ENCODE results near the gene AUNIP. TPM values are rescaled to one million over a fixed set of nuclear protein-coding genes. Genes with fewer than 3 reads are reported as not detected.

Gene AUNIP
- total and polyA plus RNA-seq, 2 experiments from 2014 or later: 20.9 to 21.9 TPM

DNA sequence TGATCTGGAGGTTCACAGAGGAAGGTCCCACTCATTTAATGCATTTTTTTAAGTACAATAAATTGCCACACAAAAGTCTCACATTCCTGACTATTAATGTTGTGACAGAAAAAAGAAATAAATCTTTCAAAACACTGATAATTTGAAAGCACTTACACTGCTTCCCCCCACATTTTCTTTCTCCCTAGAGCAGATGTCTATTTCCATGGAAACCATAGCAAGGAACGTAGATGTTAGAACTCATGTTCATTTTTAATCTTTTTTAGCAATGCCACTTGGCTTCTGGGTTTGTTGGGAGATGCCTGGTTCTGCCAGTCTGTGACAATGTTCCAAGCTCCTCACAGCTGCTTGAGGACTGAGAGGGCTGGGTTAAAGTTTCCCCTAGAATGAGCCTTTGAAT, 48.9 kb upstream of the AUNIP start:
- Histone ChIP-seq H2AFZ (peak overlapping the region; percentile 91), H3K79me2 (replicated peaks; ENCODE audit: insufficient read depth) (peaks cover 22% of the 10 kb centered on the region), H3K9me2 (ENCODE audit: insufficient read depth) (no peaks in the 10 kb centered on the region), H3F3A (replicated peaks; ENCODE audit: low read depth) (peaks cover 4% of the 10 kb centered on the region), H3K27me3 (ENCODE audit: insufficient read depth) (no peaks in the 10 kb centered on the region), H3K36me3 (ENCODE audit: insufficient read depth) (peaks cover 8% of the 10 kb centered on the region; the same call in 1 of the 2 replicates), H4K20me1 (replicated peaks; ENCODE audit: insufficient read depth) (peaks cover 13% of the 10 kb centered on the region), H3K27ac (ENCODE audit: low read depth) (no peak overlapping the region), H3K4me1 (ENCODE audit: insufficient read depth) (peaks cover 22% of the 10 kb centered on the region), H3K4me2 (no peak overlapping the region), H3K4me3 (no peak overlapping the region)
- Mint-ChIP-seq H3K4me3 (no peak overlapping the region), H3K9me3 (no peaks in the 10 kb centered on the region), H3K4me1 (peaks cover 24% of the 10 kb centered on the region), H3K27me3 (ENCODE audit: insufficient read depth, low read depth, poor library complexity) (peaks cover 9% of the 10 kb centered on the region), H3K27ac (no peak overlapping the region), H3K36me3 (ENCODE audit: low read depth) (peaks cover 20% of the 10 kb centered on the region)
- TF ChIP-seq, protein P1, sequence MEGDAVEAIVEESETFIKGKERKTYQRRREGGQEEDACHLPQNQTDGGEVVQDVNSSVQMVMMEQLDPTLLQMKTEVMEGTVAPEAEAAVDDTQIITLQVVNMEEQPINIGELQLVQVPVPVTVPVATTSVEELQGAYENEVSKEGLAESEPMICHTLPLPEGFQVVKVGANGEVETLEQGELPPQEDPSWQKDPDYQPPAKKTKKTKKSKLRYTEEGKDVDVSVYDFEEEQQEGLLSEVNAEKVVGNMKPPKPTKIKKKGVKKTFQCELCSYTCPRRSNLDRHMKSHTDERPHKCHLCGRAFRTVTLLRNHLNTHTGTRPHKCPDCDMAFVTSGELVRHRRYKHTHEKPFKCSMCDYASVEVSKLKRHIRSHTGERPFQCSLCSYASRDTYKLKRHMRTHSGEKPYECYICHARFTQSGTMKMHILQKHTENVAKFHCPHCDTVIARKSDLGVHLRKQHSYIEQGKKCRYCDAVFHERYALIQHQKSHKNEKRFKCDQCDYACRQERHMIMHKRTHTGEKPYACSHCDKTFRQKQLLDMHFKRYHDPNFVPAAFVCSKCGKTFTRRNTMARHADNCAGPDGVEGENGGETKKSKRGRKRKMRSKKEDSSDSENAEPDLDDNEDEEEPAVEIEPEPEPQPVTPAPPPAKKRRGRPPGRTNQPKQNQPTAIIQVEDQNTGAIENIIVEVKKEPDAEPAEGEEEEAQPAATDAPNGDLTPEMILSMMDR (conservative IDR thresholded peaks at IDR 0.05; ENCODE audit: low read depth in 2 of 2): no peak
- TF ChIP-seq EZH2phosphoT487 (IDR thresholded peaks at IDR 0.05; ENCODE audit: unreplicated experiment): no peak
- TF ChIP-seq, protein P2, sequence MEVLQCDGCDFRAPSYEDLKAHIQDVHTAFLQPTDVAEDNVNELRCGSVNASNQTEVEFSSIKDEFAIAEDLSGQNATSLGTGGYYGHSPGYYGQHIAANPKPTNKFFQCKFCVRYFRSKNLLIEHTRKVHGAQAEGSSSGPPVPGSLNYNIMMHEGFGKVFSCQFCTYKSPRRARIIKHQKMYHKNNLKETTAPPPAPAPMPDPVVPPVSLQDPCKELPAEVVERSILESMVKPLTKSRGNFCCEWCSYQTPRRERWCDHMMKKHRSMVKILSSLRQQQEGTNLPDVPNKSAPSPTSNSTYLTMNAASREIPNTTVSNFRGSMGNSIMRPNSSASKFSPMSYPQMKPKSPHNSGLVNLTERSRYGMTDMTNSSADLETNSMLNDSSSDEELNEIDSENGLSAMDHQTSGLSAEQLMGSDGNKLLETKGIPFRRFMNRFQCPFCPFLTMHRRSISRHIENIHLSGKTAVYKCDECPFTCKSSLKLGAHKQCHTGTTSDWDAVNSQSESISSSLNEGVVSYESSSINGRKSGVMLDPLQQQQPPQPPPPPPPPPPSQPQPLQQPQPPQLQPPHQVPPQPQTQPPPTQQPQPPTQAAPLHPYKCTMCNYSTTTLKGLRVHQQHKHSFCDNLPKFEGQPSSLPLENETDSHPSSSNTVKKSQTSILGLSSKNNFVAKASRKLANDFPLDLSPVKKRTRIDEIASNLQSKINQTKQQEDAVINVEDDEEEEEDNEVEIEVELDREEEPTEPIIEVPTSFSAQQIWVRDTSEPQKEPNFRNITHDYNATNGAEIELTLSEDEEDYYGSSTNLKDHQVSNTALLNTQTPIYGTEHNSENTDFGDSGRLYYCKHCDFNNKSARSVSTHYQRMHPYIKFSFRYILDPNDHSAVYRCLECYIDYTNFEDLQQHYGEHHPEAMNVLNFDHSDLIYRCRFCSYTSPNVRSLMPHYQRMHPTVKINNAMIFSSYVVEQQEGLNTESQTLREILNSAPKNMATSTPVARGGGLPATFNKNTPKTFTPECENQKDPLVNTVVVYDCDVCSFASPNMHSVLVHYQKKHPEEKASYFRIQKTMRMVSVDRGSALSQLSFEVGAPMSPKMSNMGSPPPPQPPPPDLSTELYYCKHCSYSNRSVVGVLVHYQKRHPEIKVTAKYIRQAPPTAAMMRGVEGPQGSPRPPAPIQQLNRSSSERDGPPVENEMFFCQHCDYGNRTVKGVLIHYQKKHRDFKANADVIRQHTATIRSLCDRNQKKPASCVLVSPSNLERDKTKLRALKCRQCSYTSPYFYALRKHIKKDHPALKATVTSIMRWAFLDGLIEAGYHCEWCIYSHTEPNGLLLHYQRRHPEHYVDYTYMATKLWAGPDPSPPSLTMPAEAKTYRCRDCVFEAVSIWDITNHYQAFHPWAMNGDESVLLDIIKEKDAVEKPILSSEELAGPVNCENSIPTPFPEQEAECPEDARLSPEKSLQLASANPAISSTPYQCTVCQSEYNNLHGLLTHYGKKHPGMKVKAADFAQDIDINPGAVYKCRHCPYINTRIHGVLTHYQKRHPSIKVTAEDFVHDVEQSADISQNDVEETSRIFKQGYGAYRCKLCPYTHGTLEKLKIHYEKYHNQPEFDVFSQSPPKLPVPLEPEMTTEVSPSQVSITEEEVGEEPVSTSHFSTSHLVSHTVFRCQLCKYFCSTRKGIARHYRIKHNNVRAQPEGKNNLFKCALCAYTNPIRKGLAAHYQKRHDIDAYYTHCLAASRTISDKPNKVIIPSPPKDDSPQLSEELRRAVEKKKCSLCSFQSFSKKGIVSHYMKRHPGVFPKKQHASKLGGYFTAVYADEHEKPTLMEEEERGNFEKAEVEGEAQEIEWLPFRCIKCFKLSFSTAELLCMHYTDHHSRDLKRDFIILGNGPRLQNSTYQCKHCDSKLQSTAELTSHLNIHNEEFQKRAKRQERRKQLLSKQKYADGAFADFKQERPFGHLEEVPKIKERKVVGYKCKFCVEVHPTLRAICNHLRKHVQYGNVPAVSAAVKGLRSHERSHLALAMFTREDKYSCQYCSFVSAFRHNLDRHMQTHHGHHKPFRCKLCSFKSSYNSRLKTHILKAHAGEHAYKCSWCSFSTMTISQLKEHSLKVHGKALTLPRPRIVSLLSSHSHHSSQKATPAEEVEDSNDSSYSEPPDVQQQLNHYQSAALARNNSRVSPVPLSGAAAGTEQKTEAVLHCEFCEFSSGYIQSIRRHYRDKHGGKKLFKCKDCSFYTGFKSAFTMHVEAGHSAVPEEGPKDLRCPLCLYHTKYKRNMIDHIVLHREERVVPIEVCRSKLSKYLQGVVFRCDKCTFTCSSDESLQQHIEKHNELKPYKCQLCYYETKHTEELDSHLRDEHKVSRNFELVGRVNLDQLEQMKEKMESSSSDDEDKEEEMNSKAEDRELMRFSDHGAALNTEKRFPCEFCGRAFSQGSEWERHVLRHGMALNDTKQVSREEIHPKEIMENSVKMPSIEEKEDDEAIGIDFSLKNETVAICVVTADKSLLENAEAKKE (CRISPR knock-in tag; IDR thresholded peaks at IDR 0.05): no peak
- TF ChIP-seq STAT1 (IDR thresholded peaks at IDR 0.05; ENCODE audit: unreplicated experiment): no peak
- TF ChIP-seq ZNF331 (CRISPR knock-in tag; IDR thresholded peaks at IDR 0.05; ENCODE audit: low read depth): no peak
- TF ChIP-seq POLR2AphosphoS5 (IDR thresholded peaks at IDR 0.05; ENCODE audit: low read depth): no peak
- no peak for TF ChIP-seq CREB1 (CRISPR knock-in tag; IDR thresholded peaks at IDR 0.05; ENCODE audit: low read depth)
- TF ChIP-seq JUNB (IDR thresholded peaks at IDR 0.05; ENCODE audit: unreplicated experiment): no peak
- TF ChIP-seq NANOG (IDR thresholded peaks at IDR 0.05; ENCODE audit: borderline replicate concordance): no peak
- no peak for TF ChIP-seq EZH2 (IDR thresholded peaks at IDR 0.05; ENCODE audit: low read depth, unreplicated experiment)
- TF ChIP-seq, protein P3, sequence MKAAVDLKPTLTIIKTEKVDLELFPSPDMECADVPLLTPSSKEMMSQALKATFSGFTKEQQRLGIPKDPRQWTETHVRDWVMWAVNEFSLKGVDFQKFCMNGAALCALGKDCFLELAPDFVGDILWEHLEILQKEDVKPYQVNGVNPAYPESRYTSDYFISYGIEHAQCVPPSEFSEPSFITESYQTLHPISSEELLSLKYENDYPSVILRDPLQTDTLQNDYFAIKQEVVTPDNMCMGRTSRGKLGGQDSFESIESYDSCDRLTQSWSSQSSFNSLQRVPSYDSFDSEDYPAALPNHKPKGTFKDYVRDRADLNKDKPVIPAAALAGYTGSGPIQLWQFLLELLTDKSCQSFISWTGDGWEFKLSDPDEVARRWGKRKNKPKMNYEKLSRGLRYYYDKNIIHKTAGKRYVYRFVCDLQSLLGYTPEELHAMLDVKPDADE (IDR thresholded peaks at IDR 0.05): no peak
- TF ChIP-seq, protein P4, sequence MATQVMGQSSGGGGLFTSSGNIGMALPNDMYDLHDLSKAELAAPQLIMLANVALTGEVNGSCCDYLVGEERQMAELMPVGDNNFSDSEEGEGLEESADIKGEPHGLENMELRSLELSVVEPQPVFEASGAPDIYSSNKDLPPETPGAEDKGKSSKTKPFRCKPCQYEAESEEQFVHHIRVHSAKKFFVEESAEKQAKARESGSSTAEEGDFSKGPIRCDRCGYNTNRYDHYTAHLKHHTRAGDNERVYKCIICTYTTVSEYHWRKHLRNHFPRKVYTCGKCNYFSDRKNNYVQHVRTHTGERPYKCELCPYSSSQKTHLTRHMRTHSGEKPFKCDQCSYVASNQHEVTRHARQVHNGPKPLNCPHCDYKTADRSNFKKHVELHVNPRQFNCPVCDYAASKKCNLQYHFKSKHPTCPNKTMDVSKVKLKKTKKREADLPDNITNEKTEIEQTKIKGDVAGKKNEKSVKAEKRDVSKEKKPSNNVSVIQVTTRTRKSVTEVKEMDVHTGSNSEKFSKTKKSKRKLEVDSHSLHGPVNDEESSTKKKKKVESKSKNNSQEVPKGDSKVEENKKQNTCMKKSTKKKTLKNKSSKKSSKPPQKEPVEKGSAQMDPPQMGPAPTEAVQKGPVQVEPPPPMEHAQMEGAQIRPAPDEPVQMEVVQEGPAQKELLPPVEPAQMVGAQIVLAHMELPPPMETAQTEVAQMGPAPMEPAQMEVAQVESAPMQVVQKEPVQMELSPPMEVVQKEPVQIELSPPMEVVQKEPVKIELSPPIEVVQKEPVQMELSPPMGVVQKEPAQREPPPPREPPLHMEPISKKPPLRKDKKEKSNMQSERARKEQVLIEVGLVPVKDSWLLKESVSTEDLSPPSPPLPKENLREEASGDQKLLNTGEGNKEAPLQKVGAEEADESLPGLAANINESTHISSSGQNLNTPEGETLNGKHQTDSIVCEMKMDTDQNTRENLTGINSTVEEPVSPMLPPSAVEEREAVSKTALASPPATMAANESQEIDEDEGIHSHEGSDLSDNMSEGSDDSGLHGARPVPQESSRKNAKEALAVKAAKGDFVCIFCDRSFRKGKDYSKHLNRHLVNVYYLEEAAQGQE (IDR thresholded peaks at IDR 0.05; ENCODE audit: unreplicated experiment): no peak
- no peak for TF ChIP-seq ZNF114 (CRISPR knock-in tag; IDR thresholded peaks at IDR 0.05)
- ATAC-seq: no peak
- no peak for DNase-seq (ENCODE audit: low spot score)

Data from GM23338 (cell line).